Hematopoietic multipotent progenitor cell treated with erythropoietin and hydrocortisone succinate and interleukin-3 and kit ligand, for 4 days (in vitro differentiated cells): ENCODE results near the gene GNRH2.
"Not testable (repeated sequence)": the region's sequence is repeated elsewhere in the genome, so short reads cannot be mapped to it uniquely, and the experiment has no call there.

Experiments used
- DNase-seq: peaks from one replicate; pipeline ENCODE4 v3.0.0-alpha.2; 2015

The GNRH2 gene

GRCh38 chr20:3044336-3044965 lies 1.0 kb downstream of the GNRH2 start:
- DNase-seq = no peak

- peak; percentile 92 for DNase-seq
These were observed 1.8 kb downstream of the GNRH2 start for GRCh38 chr20:3045042-3045815.

GRCh38 chr20:3045816-3046676 lies 2.6 kb downstream of the GNRH2 start, which contains the start of gene MRPS26:
Gene MRPS26, plus strand, starts transcription at chr20:3046052. Its CDS starts 17 bp downstream, at chr20:3046069.
- peak; percentile 97 for DNase-seq

GRCh38 chr20:3046677-3047462 lies 3.4 kb downstream of the GNRH2 start:
- no peak for DNase-seq

- peak; percentile 57 for DNase-seq
These were observed 4.3 kb downstream of the GNRH2 start for GRCh38 chr20:3047486-3048419.

- DNase-seq = peak; percentile 34
These were observed 8.1 kb downstream of the GNRH2 start for GRCh38 chr20:3051385-3052019.

- DNase-seq = no peak
These were observed 16.1 kb downstream of the GNRH2 start for GRCh38 chr20:3059489-3059888.

- not testable (repeated sequence) for DNase-seq
These were observed 20.7 kb downstream of the GNRH2 start for GRCh38 chr20:3064119-3064518.

GRCh38 chr20:3067139-3068014 lies 24.0 kb downstream of the GNRH2 start:
- no peak for DNase-seq

GRCh38 chr20:3068075-3068474 lies 24.7 kb downstream of the GNRH2 start:
- DNase-seq = no peak

GRCh38 chr20:3068986-3069900 lies 25.8 kb downstream of the GNRH2 start:
- DNase-seq = peak; percentile 73

GRCh38 chr20:3070725-3071124 lies 27.3 kb downstream of the GNRH2 start:
- peak; percentile 62 for DNase-seq

- no peak for DNase-seq
These were observed 27.8 kb downstream of the GNRH2 start for GRCh38 chr20:3071266-3071609.

- peak; percentile 79 for DNase-seq
These were observed 28.4 kb downstream of the GNRH2 start, which contains the start of gene OXT for GRCh38 chr20:3071610-3072529. Gene OXT, plus strand, starts transcription at chr20:3071620. Its CDS starts 36 bp downstream, at chr20:3071656.

- DNase-seq = no peak
These were observed 29.3 kb downstream of the GNRH2 start for GRCh38 chr20:3072530-3073250.

GRCh38 chr20:3073251-3073643 lies 29.8 kb downstream of the GNRH2 start:
- DNase-seq = not testable (repeated sequence)

GRCh38 chr20:3074812-3075211 lies 31.4 kb downstream of the GNRH2 start:
- no peak for DNase-seq
